GM12878 (cell line): ENCODE data around the gene CPNE6. TPM values are rescaled to one million over a fixed set of nuclear protein-coding genes. Genes with fewer than 3 reads are reported as not detected.
A peak's percentile ranks its signal among the peaks of the same experiment; 100 is the strongest.
"Not testable (repeated sequence)": the region's sequence is repeated elsewhere in the genome, so short reads cannot be mapped to it uniquely, and the experiment has no call there.

ENCODE experiments used
- ATAC-seq: fragments of 200-7000 bp; cut with Tn5 transposase; 3 replicates; pipeline ENCODE4 v1.9.1; 2020; ENCODE audit warnings: mild to moderate bottlenecking, moderate library complexity
- BruUV-seq: library from RNA; stranded (reverse); fragments of 400-500 nt; replicated peaks from 2 replicates; lab custom pipeline; 2021; lab: Mats Ljungman, UMichigan
- CTCF ChIA-PET: fragments of 300-600 bp; sonication (Branson Sonifier 250); formaldehyde crosslinking; extraction: SDS; loops from one replicate; lab custom pipeline; 2021; ENCODE audit warnings: inconsistent platforms; lab: Yijun Ruan, JAX
- POLR2A ChIA-PET: fragments of 350-600 bp; formaldehyde crosslinking; extraction: SDS; loops from one replicate; lab custom pipeline; 2021; ENCODE audit warnings: inconsistent platforms; lab: Charles Lee
- RAD21 ChIA-PET: fragments of 300-600 bp; sonication (Branson Sonifier 250); formaldehyde crosslinking; loops from one replicate; lab custom pipeline; 2023; ENCODE audit warnings: antibody characterized with exemption; ENCODE audit not compliant: unreplicated experiment; lab: Charles Lee
- SMC1A ChIA-PET: fragments of 300-600 bp; sonication (Branson Sonifier 250); formaldehyde crosslinking; loops from one replicate; lab custom pipeline; 2023; ENCODE audit not compliant: unreplicated experiment, uncharacterized antibody; lab: Charles Lee
- DNase-seq: peaks from one replicate; pipeline ENCODE4 v3.0.0-alpha.2; 2011; ENCODE audit warnings: low read depth, low spot score
- FAIRE-seq: peaks from 3 replicates; lab custom pipeline; 2011; peaks lifted over from hg19 to GRCh38; lab: Jason Lieb, UNC
- H2AFZ ChIP-seq: 2 replicates; pipeline ENCODE4 v1.6.0; 2011; ENCODE audit warnings: low read depth, low read length, control low read depth; ENCODE audit not compliant: control insufficient read depth
- H3K27ac ChIP-seq: 2 replicates; pipeline ENCODE4 v1.5.1; 2011; ENCODE audit warnings: control low read depth; ENCODE audit not compliant: control insufficient read depth, insufficient read depth
- H3K27me3 ChIP-seq, 2 experiments: replicated peaks in 1 of 2; 2 replicates each; pipeline versions ENCODE4 v1.6.0 to v1.6.1; 2011; ENCODE audit warnings: low read length in 1 of 2; ENCODE audit not compliant: control insufficient read depth in 2 of 2, insufficient read depth in 2 of 2
- H3K36me3 ChIP-seq, 2 experiments: 2 replicates each; pipeline ENCODE4 v1.5.1; 2011; ENCODE audit warnings: low read length in 1 of 2; ENCODE audit not compliant: control insufficient read depth in 2 of 2, insufficient read depth in 2 of 2
- H3K4me1 ChIP-seq: 2 replicates; pipeline ENCODE4 v1.6.1; 2011; ENCODE audit warnings: mild to moderate bottlenecking, low read length, moderate library complexity, mixed read lengths; ENCODE audit not compliant: control insufficient read depth, insufficient read depth
- H3K4me2 ChIP-seq: 2 replicates; pipeline ENCODE4 v1.6.0; 2011; ENCODE audit warnings: control low read depth; ENCODE audit not compliant: control insufficient read depth, insufficient read depth
- H3K4me3 ChIP-seq: fragments of 200-600 bp; sonication (generic); 2 replicates; pipeline ENCODE4 v1.5.1; 2016
- H3K79me2 ChIP-seq: 2 replicates; pipeline ENCODE4 v1.6.0; 2011; ENCODE audit warnings: low read length; ENCODE audit not compliant: control insufficient read depth, insufficient read depth
- H3K9ac ChIP-seq: 2 replicates; pipeline ENCODE4 v1.8.0; 2011; ENCODE audit warnings: low read length, control low read depth, mixed read lengths; ENCODE audit not compliant: control insufficient read depth, insufficient read depth
- H3K9me3 ChIP-seq: replicated peaks from 3 replicates; pipeline ENCODE4 v1.5.1; 2011; ENCODE audit warnings: mild to moderate bottlenecking, low read length; ENCODE audit not compliant: control insufficient read depth, insufficient read depth
- H4K20me1 ChIP-seq: 2 replicates; pipeline ENCODE4 v1.6.0; 2011; ENCODE audit not compliant: control insufficient read depth, insufficient read depth
- DPF2 ChIP-seq: fragments of 450-650 bp; IDR thresholded peaks from 2 replicates; pipeline ENCODE4 v1.6.1; 2017; ENCODE audit warnings: mild to moderate bottlenecking
- EED ChIP-seq: sonication (generic); IDR thresholded peaks from 2 replicates; pipeline ENCODE4 v1.6.1; 2016; ENCODE audit warnings: antibody characterized with exemption, low read depth
- GATAD2B ChIP-seq: fragments of 450-650 bp; conservative IDR thresholded peaks from 2 replicates; pipeline ENCODE4 v1.6.1; 2017; ENCODE audit warnings: low read depth, mild to moderate bottlenecking, moderate library complexity
- HDAC6 ChIP-seq: fragments of 200-600 bp; sonication (generic); IDR thresholded peaks from one replicate; pipeline ENCODE4 v1.8.0; 2017; ENCODE audit warnings: antibody characterized with exemption; ENCODE audit not compliant: unreplicated experiment
- IKZF1 ChIP-seq: fragments of 450-650 bp; conservative IDR thresholded peaks from 2 replicates; pipeline ENCODE4 v1.6.1; 2017; ENCODE audit warnings: antibody characterized with exemption, mild to moderate bottlenecking
- IKZF2 ChIP-seq, 2 experiments: fragments of 450-650 bp; IDR thresholded peaks; 2 replicates each; pipeline ENCODE4 v1.6.1; 2017; ENCODE audit warnings: mild to moderate bottlenecking in 2 of 2, moderate library complexity in 2 of 2
- RELB ChIP-seq: fragments of 450-650 bp; IDR thresholded peaks from 2 replicates; pipeline ENCODE4 v1.6.1; 2017; ENCODE audit warnings: low read depth, mild to moderate bottlenecking, moderate library complexity
- SP1 ChIP-seq: IDR thresholded peaks from one replicate; pipeline ENCODE4 v1.6.1; 2011; ENCODE audit warnings: low read depth, low read length
- SPI1 ChIP-seq: IDR thresholded peaks from 2 replicates; pipeline ENCODE4 v1.6.1; 2011; ENCODE audit warnings: low read depth, mild to moderate bottlenecking, low read length, moderate library complexity, borderline replicate concordance; ENCODE audit not compliant: insufficient read depth
- TCF12 ChIP-seq: IDR thresholded peaks from 2 replicates; pipeline ENCODE4 v1.6.1; 2011; ENCODE audit warnings: low read depth, mild to moderate bottlenecking, low read length
- WGBS: methylation state at CpG from one replicate; pipeline ENCODE4 v1.1.6; 2016; ENCODE audit warnings: low lambda C conversion rate; ENCODE audit not compliant: insufficient replicate concordance, insufficient coverage; ENCODE audit errors: missing lambda C conversion rate; 5-methylcytosine and 5-hydroxymethylcytosine counted together
- in situ Hi-C: fragments of 300-500 bp; cut with MboI; formaldehyde crosslinking; loops from 9 replicates; pipeline ENCODE4 v1.14.3; 2018; ENCODE audit warnings: mixed read lengths
- intact Hi-C: fragments of 100-400 bp; cut with micrococcal nuclease; formaldehyde crosslinking; loops from one replicate; pipeline ENCODE4 v1.14.2; 2022; ENCODE audit not compliant: unreplicated experiment
- polyA plus RNA-seq, 11 experiments: library from polyadenylated mRNA; depleted of rRNA in 4 of 11; unstranded in 6 of 11; stranded (reverse) in 5 of 11; fragments of >200 nt; fragmentation: Nextera tagmentation in 4 of 11; fragmentation: Illumina TruSeq in 1 of 11; extraction: Ambion mirVana in 4 of 11; extraction: Trizol in 1 of 11; gene quantifications; 1 replicate in 1 of 11; 2 replicates in 10 of 11; pipeline versions ENCODE4 v1.2.1 to v1.2.3, GENCODE V29; 2011 to 2016; ENCODE audit warnings: inconsistent platforms in 2 of 11, missing spikeins in 2 of 11, low read depth in 1 of 11
- total RNA-seq, 4 experiments: library from RNA; depleted of rRNA in 3 of 4; stranded (reverse); fragments of >200 nt in 3 of 4; fragmentation: Illumina TruSeq in 1 of 4; extraction: Trizol in 1 of 4; gene quantifications; 2 replicates each; pipeline versions ENCODE4 v1.2.1 to v1.2.3, GENCODE V29; 2013 to 2021

CPNE6 gene
- total and polyA plus RNA-seq, 10 of the 15 experiments (the other 5 are each of a cell fraction or from before 2014, with no cell fraction given): 0.06 to 0.43 (median 0.18) TPM; not detected in 3

- no peak for TF ChIP-seq SP1
- TF ChIP-seq GATAD2B: no peak
- TF ChIP-seq TCF12: no peak
- TF ChIP-seq HDAC6: no peak
Measured at GRCh38 chr14:24042746-24043145, 28.6 kb upstream of the CPNE6 start (continued).

GRCh38 chr14:24049002-24049401, 22.4 kb upstream of the CPNE6 start:
- ChIA-PET RAD21 (interaction anchor here (1.7 kb wide), 1 partner anchor 41 kb away, joined by 4 read pairs; no protein-coding TSS in a partner anchor), CTCF (interaction anchor here (1.0 to 1.4 kb wide), 2 partner anchors 15 to 60 kb away, joined by 3 to 6 read pairs; no protein-coding TSS in a partner anchor)
- FAIRE-seq, H3K9me3 ChIP-seq, DNase-seq, H2AFZ ChIP-seq, H3K27ac ChIP-seq, H3K36me3 ChIP-seq, H4K20me1 ChIP-seq, H3K79me2 ChIP-seq, H3K4me3 ChIP-seq, POLR2A ChIA-PET, in situ Hi-C loops, H3K27me3 ChIP-seq, intact Hi-C loops, SMC1A ChIA-PET, BruUV-seq, H3K9ac ChIP-seq: not testable (repeated sequence)
- H3K4me2 ChIP-seq: peak overlapping the region; percentile 47; the same call in 1 of the 2 replicates
- peaks cover 23% of the 10 kb centered on the region for H3K4me1 ChIP-seq
- peak; percentile 86 for TF ChIP-seq SPI1
- peak; percentile 62 to 68 for TF ChIP-seq IKZF2 (IDR thresholded peaks at IDR 0.05)
- TF ChIP-seq IKZF1: peak; percentile 68
- TF ChIP-seq DPF2: peak; percentile 42; the same call in 1 of the 2 replicates
- TF ChIP-seq RELB: 0 out of 2 replicates have a peak, but pooled peaks have one; percentile 38
- peak; percentile 67 for TF ChIP-seq EED
- 19% methylated on average over 2 of the region's 2 CpGs for WGBS
- 0 out of 3 replicates have a peak, but pooled peaks have one; percentile 11 for ATAC-seq

- H3K9me3 ChIP-seq, in situ Hi-C loops, intact Hi-C loops, DNase-seq, H3K9ac ChIP-seq, H3K79me2 ChIP-seq, FAIRE-seq, H3K27me3 ChIP-seq, ATAC-seq, H3K36me3 ChIP-seq, H3K4me3 ChIP-seq, H3K27ac ChIP-seq, H3K4me2 ChIP-seq, H4K20me1 ChIP-seq, BruUV-seq, H2AFZ ChIP-seq: not testable (repeated sequence)
- SMC1A ChIA-PET: interaction anchor here (1.8 kb wide), 1 partner anchor 58 kb away, joined by 5 read pairs; no protein-coding TSS in a partner anchor
- WGBS: 73% methylated on average over 8 of the region's 8 CpGs
- peaks cover 23% of the 10 kb centered on the region for H3K4me1 ChIP-seq
- CTCF ChIA-PET: interaction anchor here (0.9 to 1.1 kb wide), 2 partner anchors 59 to 381 kb away, joined by 3 read pairs; no protein-coding TSS in a partner anchor
- RAD21 ChIA-PET: interaction anchor here (0.7 to 2.1 kb wide), 3 partner anchors 7 to 58 kb away, joined by 3 to 9 read pairs (median 6); no protein-coding TSS in a partner anchor
- POLR2A ChIA-PET: interaction anchor here (1.1 to 1.2 kb wide), 2 partner anchors 25 to 40 kb away, joined by 3 read pairs; no protein-coding TSS in a partner anchor
Measured at GRCh38 chr14:24050753-24051152, 20.6 kb upstream of the CPNE6 start.
